Right atrium auricular region (tissue), 2 donors: ENCODE measurements around the gene GPR3. TPM values are rescaled to one million over a fixed set of nuclear protein-coding genes. Genes with fewer than 3 reads are reported as not detected.

ENCODE experiments used
- DNase-seq: peaks from one replicate; pipeline ENCODE4 v3.0.0-alpha.2; 2019; ENCODE audit warnings: low spot score
- H3K27ac ChIP-seq, 2 donors: fragments of 200-600 bp; sonication (generic); 1 replicate in 1 of 2; 2 replicates in 1 of 2; pipeline ENCODE4 v1.5.1; 2016 to 2019
- H3K27me3 ChIP-seq, 2 donors: fragments of 200-600 bp; sonication (generic); one replicate each; pipeline versions ENCODE4 v1.5.1 to v1.6.0; 2017 to 2019
- H3K36me3 ChIP-seq: fragments of 200-600 bp; sonication (generic); one replicate; pipeline ENCODE4 v1.5.1; 2016
- H3K4me1 ChIP-seq, 2 donors: fragments of 200-600 bp; sonication (generic); one replicate each; pipeline versions ENCODE4 v1.5.1 to v1.6.0; 2017 to 2019
- H3K4me3 ChIP-seq, 2 donors: fragments of 200-600 bp; sonication (generic); 1 replicate in 1 of 2; 2 replicates in 1 of 2; pipeline ENCODE4 v1.5.1; 2017 to 2019; ENCODE audit warnings: mild to moderate bottlenecking in 1 of 2, moderate library complexity in 1 of 2
- H3K9me3 ChIP-seq, 2 donors: fragments of 200-600 bp; sonication (generic); one replicate each; pipeline ENCODE4 v1.5.1; 2019
- total RNA-seq, 2 donors: library from RNA; depleted of rRNA; stranded (reverse); fragments of >200 nt; gene quantifications; one replicate each; pipeline ENCODE4 v1.1.0, GENCODE V29; 2016
- TF ChIP-seq, protein P1 (sequence below), 2 donors: fragments of 200-600 bp; sonication (generic); IDR thresholded peaks; one replicate each; pipeline ENCODE4 v1.5.1; 2019; ENCODE audit warnings: antibody characterized with exemption in 2 of 2

Gene GPR3
- total RNA-seq, 2 donors from 2014 or later, result 2.9 to 4.4 TPM

DNA sequence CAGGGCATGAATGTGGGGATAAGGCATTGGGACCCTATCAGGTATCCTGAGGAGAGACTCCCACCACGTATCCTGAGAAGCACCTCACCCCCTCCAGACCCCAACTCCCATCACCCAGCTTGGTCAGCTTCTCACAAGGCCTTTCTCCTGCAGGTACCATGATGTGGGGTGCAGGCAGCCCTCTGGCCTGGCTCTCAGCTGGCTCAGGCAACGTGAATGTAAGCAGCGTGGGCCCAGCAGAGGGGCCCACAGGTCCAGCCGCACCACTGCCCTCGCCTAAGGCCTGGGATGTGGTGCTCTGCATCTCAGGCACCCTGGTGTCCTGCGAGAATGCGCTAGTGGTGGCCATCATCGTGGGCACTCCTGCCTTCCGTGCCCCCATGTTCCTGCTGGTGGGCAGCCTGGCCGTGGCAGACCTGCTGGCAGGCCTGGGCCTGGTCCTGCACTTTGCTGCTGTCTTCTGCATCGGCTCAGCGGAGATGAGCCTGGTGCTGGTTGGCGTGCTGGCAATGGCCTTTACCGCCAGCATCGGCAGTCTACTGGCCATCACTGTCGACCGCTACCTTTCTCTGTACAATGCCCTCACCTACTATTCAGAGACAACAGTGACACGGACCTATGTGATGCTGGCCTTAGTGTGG, 1.3 kb downstream of the GPR3 start:
- no peaks in the 10 kb centered on the region for H3K36me3 ChIP-seq
- peak overlapping the region in 1 of 2 donors; percentile 92 for H3K27ac ChIP-seq
- H3K4me1 ChIP-seq, result peaks cover 0 to 41% of the 10 kb centered on the region in 2 donors
- TF ChIP-seq, protein P1, sequence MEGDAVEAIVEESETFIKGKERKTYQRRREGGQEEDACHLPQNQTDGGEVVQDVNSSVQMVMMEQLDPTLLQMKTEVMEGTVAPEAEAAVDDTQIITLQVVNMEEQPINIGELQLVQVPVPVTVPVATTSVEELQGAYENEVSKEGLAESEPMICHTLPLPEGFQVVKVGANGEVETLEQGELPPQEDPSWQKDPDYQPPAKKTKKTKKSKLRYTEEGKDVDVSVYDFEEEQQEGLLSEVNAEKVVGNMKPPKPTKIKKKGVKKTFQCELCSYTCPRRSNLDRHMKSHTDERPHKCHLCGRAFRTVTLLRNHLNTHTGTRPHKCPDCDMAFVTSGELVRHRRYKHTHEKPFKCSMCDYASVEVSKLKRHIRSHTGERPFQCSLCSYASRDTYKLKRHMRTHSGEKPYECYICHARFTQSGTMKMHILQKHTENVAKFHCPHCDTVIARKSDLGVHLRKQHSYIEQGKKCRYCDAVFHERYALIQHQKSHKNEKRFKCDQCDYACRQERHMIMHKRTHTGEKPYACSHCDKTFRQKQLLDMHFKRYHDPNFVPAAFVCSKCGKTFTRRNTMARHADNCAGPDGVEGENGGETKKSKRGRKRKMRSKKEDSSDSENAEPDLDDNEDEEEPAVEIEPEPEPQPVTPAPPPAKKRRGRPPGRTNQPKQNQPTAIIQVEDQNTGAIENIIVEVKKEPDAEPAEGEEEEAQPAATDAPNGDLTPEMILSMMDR (IDR thresholded peaks at IDR 0.05), result no peak
- no peaks in the 10 kb centered on the region for H3K9me3 ChIP-seq
- H3K4me3 ChIP-seq, result no peak overlapping the region
- no peaks in the 10 kb centered on the region for H3K27me3 ChIP-seq
- DNase-seq, result no peak

DNA sequence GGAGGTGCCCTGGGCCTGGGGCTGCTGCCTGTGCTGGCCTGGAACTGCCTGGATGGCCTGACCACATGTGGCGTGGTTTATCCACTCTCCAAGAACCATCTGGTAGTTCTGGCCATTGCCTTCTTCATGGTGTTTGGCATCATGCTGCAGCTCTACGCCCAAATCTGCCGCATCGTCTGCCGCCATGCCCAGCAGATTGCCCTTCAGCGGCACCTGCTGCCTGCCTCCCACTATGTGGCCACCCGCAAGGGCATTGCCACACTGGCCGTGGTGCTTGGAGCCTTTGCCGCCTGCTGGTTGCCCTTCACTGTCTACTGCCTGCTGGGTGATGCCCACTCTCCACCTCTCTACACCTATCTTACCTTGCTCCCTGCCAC, 1.8 kb downstream of the GPR3 start:
- TF ChIP-seq, protein P1 (IDR thresholded peaks at IDR 0.05), result no peak
- Histone ChIP-seq H3K36me3 (no peaks in the 10 kb centered on the region), H3K4me1 (peaks cover 0 to 43% of the 10 kb centered on the region in 2 donors), H3K27ac (peak overlapping the region in 1 of 2 donors; percentile 34), H3K9me3 (no peaks in the 10 kb centered on the region), H3K4me3 (no peak overlapping the region), H3K27me3 (no peaks in the 10 kb centered on the region)
- no peak for DNase-seq

DNA sequence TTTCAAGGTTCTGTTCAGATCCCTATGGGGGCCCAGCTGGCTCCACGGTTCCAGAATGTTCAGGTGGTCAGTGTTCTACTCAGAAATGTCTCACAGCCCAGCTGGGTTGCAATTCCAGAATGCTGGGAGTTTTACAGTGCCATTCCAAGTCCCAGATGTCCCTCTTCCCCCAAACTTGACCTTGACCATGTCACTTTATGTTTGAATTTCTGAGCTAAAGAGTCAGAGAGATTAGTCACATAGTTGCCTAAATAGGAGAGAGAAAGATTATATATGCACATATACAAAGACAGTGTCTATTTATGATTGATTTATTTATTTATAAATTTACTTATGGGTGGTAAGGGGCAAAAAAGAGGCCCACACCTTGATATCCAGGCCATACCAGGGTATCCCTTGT, 2.5 kb downstream of the GPR3 start:
- no peaks in the 10 kb centered on the region for H3K36me3 ChIP-seq
- H3K27ac ChIP-seq, result peak overlapping the region in 1 of 2 donors; percentile 34
- peaks cover 0 to 50% of the 10 kb centered on the region in 2 donors for H3K4me1 ChIP-seq
- no peak overlapping the region for H3K4me3 ChIP-seq
- no peaks in the 10 kb centered on the region for H3K27me3 ChIP-seq
- no peaks in the 10 kb centered on the region for H3K9me3 ChIP-seq
- TF ChIP-seq, protein P1 (IDR thresholded peaks at IDR 0.05), result no peak
- no peak for DNase-seq

DNA sequence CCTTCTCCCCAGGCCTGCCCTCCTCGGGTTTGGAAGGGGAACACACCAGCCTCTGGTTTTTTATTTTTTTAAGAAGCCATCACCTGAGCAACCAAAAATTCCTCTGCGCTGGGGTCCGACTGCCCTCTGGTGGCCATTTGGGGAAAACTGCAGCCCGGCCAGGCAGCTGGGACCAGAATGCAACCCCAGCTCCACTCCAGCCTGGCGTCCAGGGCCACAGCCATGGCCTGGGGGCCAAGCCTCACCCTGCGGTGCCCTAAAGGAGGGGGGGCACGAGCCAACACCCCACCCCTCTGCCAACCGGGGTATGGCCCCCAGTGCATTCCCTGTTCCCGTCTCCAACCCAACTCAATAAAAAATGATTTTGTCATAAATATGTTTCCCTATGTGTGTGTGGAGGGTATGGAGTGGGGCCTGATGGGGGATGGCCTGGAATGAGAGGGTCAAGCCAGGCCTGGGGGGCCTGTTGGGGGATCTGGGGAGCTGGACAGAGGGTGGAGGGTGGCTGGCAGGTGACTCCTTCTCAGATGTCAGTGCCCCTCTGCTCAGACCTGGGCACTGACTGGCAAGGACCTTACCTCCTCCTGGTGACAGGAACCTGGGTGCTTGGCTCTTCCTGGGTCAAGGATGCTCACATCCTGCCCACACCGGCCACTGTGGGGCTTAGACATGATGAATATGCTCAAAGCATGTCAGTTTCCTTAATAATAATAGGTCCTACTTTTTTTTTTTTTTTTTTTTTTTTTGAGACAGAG, 3.2 kb downstream of the GPR3 start:
- peak; percentile 86 for DNase-seq
- Histone ChIP-seq H3K4me3 (no peak overlapping the region), H3K36me3 (no peaks in the 10 kb centered on the region), H3K27me3 (no peaks in the 10 kb centered on the region), H3K9me3 (no peaks in the 10 kb centered on the region), H3K4me1 (peaks cover 0 to 56% of the 10 kb centered on the region in 2 donors), H3K27ac (peak overlapping the region in 1 of 2 donors; percentile 34)
- TF ChIP-seq, protein P1 (IDR thresholded peaks at IDR 0.05), result peak; percentile 90 to 98

DNA sequence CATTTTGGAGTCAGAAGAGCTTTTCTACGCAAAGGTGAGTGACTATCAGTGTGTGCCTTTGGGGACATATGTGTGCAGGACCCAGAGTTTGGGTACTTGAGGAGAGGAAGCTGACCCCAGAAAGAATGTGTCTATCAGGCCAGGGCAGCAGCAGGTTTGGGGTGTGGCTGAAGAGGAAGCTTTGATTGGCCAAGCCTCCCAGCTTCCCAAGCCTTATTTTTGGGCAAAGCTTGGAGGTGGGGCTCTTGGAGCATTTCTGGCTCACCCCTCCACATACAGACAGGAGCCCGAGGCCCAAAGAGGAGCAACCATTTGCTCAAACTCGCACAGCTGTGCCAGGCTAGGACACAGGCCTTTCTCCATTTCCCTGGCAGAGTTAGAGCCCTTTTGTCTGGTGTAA, 4.7 kb downstream of the GPR3 start:
- TF ChIP-seq, protein P1 (IDR thresholded peaks at IDR 0.05), result no peak
- H3K4me1 ChIP-seq, result peaks cover 0 to 53% of the 10 kb centered on the region in 2 donors

More for the DNA sequence above, 4.7 kb downstream of the GPR3 start:
- Histone ChIP-seq H3K4me3 (no peak overlapping the region), H3K36me3 (no peaks in the 10 kb centered on the region), H3K27me3 (no peaks in the 10 kb centered on the region), H3K27ac (peak overlapping the region in 1 of 2 donors; percentile 40), H3K9me3 (no peaks in the 10 kb centered on the region)
- DNase-seq, result no peak
